ENCODE results near the gene PDXDC1.
A peak's percentile ranks its signal among the peaks of the same experiment; 100 is the strongest.
"Not testable (repeated sequence)": the region's sequence is repeated elsewhere in the genome, so short reads cannot be mapped to it uniquely, and the experiment has no call there.

PDXDC1 gene

DNA sequence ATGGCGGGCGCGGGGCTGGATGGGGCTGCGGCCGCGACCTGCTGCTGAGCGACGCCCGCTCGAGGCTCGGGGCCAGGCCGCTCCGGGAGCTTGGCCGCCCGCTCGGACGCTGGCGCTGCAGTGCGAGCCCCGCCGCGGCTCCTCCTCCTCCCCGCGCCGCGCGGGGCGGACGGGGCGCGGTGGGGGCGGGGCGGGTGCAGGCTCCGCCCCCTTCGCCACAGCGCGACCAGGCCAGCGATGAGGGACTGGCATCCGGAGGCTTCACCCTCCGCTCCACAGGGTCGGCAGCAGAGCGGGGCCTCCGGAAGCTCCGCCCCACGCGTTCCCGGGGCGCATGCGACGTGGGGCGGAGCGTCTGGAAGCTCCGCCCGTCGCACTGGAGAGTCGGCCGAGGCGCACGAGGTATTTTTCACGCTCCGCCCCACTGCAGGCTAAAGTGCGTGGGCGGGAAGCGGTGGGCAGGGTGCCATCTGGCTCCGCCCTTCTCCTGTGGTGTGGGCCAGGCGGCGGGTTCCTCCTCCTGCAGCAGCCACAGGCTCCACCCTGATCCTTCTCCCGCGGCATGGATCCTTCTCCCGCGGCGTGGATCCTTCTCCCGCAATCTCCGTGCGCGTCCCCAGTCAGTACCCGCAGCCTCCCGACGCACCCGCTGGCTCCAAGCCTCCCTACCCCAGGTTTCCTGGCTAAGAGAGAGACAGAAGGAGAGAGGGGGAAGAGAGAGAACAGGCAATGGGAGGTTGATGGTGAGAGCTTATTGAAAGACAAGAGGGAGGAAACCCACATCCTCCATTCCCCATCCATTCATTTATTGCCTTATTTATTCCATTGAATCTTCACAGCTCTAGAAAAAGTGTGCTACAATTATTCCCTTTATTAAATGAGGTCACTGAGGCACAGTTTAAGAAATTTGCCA is 180.1 kb downstream of the PDXDC1 start:
- DNase-seq (ENCODE audit: low read depth in 2 of 2) = peak; percentile 89 to 92

DNA sequence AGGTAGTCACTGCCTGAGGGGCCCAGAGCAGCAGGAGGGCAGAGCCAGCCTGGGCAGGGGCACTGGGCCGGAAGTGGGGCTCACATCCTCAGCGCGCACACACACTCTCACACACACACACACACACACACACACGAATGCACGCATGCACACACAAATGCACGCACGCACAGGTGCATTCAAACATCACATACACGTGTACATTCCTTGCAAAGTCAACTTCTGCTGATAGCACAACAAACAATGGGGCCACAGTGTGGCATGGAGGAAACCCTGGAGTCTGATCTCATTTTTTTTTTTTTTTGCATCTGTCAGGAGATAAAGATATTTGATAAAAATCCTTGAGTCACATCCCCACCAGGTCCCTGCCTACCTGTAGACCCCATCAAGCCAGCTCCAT is 182.8 kb downstream of the PDXDC1 start:
- not testable (repeated sequence) for DNase-seq (ENCODE audit: low read depth in 2 of 2)

DNA sequence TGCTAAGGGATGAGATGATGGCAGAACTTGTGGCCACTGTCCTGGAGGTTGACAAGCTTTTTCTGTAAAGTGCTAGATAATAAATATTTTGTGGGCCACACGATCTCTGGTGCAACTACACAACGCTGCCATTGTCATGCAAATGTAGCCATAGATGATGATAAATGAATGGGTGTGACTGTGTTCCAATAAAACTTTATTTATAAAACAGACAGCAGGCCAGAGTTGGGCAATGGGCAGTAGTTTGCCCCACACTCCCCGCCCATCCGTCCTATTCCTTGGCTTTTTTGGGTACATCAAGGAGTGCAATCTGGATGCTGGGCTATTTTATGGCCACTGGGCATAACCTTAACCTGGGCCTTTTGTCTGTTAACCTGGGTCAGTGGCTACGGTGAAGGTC is 184.8 kb downstream of the PDXDC1 start:
- not testable (repeated sequence) for DNase-seq (ENCODE audit: low read depth in 2 of 2)

DNA sequence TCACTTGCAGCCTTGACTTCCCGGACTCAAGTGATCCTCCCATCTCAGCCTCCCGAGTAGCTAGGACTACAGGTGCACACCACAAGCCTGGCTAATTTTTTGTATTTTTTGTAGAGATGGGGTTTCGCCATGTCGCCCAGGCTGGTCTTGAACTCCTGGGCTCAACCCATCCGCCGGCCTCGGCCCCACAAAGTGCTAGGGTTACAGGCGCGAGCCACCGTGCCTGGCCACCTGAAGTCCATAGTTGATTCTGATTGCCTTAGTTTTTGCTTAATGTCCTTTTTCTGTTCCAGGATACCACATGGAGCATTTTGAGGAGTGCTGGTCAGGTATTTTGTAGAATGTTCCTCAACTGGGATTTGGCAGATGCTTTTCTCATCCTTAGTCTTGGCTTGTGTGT is 185.7 kb downstream of the PDXDC1 start:
- DNase-seq (ENCODE audit: low read depth in 2 of 2) = not testable (repeated sequence)

DNA sequence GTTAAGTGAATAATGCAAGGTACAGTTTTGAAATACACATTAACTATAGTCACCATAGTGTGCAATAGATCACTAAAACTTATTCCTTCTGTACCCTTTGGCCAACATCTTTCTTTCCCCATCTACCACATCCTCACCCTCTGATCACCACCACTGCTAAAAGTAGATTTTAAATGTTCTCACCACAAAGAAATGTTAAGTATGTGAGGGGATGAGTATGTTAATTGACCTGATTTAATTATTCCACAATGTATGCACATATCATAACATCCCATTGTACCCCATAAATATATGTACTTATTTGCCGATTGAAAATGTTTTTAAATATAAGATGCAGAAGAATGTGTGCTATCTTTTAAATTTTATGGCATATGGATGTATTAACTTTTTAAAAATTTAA is 188.2 kb downstream of the PDXDC1 start:
- not testable (repeated sequence) for DNase-seq (ENCODE audit: low read depth in 2 of 2)

DNA sequence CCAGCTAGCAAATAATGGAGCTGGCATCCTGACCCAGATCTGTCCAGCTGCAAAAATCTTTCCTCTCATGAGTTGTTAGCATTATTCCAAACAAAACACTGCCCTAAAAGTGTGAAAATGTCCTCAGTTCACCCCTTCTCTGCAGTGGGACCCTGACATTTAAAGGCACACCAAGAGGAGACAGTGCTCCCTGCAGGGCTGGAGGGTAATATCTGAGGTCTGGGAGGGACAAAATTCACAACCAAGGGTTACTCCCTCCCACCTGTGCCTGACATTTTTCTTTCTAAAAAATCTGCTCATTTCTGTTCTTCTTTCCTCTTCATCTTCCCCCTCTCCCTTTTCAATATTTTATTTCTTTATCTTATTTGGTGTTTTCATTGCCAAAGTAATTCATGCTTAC is 191.4 kb downstream of the PDXDC1 start:
- not testable (repeated sequence) for DNase-seq (ENCODE audit: low read depth in 2 of 2)

DNA sequence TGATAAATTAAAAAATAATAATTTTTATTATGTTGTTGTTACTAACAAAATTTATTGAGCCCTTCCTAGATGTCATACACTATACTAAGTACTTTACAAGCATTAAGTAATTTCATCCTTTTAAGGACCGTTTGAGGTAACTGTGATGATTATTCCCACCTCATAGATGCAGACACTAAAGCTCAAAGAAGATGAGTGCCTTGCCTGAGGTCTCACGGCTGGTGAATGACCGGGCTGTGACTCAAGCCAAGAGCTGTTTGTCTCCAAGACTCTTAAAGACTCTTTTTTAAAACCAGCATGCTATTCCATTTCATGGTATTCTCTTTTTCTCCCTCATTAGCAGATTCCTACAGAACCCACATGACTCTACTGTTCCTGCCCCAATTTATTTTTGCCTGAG is 193.5 kb downstream of the PDXDC1 start:
- not testable (repeated sequence) for DNase-seq (ENCODE audit: low read depth in 2 of 2)

DNA sequence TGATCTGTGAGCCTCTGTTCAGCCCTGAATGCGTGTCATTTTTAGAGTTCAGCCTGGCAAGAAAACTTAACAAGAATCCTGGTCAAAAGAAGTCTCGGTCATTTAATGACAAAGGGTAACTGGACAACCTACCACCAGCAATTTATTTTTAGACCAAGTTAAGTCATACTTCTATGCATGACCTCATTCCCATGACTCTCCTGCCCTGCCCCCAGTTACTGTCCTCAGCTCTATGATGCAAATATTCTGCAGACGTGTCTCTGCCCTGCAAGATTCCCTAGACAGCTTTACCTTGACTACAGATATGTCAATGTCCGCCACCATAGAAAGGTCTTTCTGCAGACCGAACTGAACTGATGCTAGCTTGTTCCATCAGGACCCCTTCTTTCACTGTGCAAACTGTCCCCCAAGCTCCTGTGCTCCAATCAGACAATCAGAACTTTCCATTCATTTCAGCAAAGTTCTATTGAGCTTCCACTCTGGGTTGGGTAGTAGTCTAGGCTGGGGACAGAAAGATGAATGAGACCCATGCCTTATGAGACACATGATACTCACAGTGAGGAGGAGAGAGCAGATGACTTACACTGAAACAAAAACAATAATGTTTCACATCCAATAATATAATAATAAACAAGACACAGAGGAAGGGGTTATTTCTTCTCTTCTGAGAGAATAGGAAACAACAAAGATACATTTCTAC is 194.3 kb downstream of the PDXDC1 start:
- not testable (repeated sequence) for DNase-seq (ENCODE audit: low read depth in 2 of 2)

DNA sequence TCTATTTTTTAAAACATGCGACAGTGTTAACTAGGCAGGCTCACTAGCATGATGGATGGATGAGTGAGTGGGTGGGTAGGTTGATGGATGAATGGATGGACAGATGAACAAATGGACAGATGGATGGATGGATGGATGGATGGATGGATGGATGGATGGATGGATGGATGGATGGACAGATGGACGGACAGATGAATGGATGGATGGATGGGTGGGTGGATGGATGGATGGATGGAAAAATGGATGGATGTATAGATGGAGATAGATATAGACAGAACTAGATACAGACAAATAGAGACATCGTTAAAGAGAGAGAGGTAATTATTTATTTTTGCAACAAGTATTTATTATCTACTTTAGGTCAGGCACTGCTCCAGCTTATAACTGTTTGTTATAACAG is 205.1 kb downstream of the PDXDC1 start:
- DNase-seq (ENCODE audit: low read depth in 2 of 2) = not testable (repeated sequence)

DNA sequence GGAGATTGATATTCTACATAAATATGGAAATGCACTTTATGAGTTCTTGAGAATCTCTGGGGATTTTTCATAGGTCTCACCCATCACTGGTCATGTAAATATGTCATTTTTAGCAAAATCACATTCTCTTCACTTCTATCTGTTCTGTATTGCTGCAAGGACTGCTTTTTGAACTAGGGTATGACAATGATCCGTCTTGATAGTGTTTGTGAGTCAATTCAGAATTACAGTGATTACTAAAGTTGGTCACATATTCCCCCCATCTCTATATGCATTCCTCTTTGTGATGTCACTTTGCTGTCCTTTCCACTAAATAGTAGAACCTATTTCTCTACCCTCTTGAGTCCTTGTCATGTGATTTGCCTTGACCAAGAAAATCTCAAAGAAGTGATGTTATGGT is 206.1 kb downstream of the PDXDC1 start:
- DNase-seq (ENCODE audit: low read depth in 2 of 2) = not testable (repeated sequence)

DNA sequence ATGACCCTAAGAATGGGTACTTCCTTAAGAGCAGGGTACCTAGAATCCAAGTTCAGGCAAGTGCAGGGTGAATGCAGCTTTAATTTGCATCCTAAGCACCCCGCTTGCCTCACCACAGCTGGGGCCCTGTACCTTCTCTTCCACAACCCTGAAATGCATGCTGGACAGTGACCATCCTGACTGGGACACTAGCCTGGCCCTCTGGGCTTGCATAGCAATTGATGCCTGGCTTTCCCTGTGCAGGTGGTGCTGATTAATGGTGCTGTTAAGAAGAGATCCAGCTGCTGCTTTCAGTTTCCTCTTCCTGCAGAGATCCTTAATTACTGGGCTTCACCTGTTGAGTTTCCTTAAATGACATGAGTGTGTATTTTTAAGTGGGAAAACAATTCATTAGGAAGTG is 209.2 kb downstream of the PDXDC1 start:
- not testable (repeated sequence) for DNase-seq (ENCODE audit: low read depth in 2 of 2)

Measured in fibroblast of skin of left quadriceps (primary cell).